GM19397 (cell line): ENCODE measurements around the gene UFD1.

Source experiments
- ATAC-seq: cut with Tn5 transposase; IDR thresholded peaks from one replicate; pipeline ENCODE4 v1.9.1; 2021; ENCODE audit warnings: mild to moderate bottlenecking, moderate library complexity; ENCODE audit not compliant: unreplicated experiment

The UFD1 gene

GRCh38 chr22:19497245-19497644 lies 18.3 kb upstream of the UFD1 start:
- no peak for ATAC-seq

DNA sequence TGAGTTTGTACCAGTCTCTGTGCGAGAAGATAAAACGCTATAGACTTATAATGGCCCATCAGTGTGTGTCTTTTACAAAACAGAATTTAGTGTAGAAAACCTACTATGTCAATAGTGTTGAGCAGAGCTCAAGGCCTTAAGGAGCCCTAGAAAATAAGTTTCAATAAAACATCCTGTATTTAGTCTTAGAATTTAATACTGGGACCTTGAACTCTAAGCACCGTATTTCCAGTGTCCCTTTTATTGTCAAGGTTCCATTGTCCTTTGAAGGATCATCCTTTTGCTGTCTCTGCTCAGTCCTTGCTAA lies 17.3 kb upstream of the UFD1 start:
- ATAC-seq: no peak

DNA sequence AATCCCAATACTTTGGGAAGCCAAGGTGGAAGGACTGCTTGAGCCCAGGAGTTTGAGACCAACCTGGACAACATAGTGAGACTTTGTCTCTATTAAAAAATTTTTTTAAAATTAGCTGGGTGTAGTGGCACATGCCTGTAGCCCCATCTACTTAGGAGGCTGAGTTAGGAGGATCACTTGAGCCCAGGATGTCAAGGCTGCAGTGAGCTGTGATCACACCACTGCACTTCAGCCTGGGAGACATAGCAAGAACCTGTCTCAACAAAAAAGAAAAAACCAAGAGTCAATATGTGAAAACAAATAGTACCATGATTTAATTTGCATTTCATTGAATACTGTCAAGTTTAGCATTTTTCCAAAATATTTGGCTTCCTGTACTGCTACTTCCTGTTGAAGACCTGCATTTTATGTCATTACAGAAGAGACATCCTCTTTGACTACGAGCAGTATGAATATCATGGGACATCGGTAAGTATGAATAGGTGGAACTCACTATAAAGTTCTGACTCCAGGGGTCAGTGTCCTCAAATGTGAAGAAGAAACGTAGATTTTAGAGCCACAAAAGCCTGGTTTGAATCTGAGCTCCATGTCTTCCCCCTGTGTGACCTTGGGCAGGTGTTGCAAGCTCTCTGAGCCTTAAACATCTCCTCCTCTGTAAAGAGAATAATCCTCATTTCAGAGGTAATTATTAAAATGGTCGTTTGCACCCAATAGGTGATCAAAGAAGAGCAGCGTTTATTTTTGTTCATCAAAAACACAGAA lies 16.8 kb upstream of the UFD1 start:
- no peak for ATAC-seq

GRCh38 chr22:19494676-19495173 lies 15.7 kb upstream of the UFD1 start:
- ATAC-seq: no peak

DNA sequence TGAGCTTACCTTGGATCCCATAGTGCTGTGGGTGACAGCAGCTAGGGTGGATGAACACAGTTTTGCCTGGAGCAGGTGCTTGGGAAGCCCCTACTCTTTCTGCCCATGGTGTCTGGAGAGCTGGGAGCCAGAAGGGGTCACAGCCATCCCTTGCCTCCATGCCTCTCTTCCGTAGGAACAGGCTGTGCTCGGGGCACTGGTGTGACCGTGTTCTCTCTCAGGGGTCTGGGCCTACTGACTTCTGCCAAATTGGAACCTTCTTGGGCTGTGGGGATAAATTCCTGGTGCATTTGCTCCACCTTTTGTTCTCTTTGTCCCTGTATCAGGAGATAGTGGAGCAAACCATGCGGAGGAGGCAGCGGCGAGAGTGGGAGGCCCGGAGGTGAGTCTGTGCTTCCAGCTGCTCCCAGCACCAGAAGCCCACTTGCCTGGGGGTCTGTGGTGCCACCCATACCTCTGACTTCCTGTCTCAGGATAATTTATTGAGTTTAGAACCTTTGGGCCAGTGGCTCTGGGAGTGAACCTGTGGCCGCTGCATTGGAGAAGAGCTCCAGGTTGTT lies 15.1 kb upstream of the UFD1 start:
- no peak for ATAC-seq

DNA sequence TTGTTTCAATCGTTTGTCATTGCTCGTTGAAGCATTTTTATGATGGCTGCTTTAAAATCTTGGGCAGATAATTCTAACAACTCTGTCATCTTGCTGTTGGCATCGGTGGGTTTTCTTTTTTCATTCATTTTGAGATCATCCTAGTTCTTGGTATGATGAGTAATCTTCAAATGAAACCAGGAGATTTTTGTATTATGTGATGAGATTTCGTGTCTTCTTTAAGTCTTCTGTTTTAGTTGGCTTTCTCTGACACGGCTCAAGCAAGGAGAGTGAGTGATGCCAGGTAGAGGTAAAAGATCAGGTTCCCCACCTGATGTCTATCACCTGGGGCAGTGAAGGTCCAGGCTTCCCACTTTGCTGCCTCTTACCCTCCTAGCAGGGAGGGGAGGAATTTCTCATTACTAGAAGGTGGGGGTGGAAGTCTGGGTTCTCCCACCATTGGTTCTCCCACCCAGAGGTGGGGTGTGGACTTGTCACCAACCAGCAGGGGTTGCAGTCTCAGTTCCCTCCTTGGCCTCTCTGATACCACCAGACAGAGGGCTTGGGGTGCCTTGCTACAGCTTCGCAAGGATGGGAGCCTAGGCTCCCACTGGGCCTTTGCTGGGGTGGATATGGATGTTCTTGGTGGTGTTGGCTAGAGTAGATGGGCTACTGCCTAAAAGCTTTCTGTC lies 13.6 kb upstream of the UFD1 start:
- no peak for ATAC-seq

DNA sequence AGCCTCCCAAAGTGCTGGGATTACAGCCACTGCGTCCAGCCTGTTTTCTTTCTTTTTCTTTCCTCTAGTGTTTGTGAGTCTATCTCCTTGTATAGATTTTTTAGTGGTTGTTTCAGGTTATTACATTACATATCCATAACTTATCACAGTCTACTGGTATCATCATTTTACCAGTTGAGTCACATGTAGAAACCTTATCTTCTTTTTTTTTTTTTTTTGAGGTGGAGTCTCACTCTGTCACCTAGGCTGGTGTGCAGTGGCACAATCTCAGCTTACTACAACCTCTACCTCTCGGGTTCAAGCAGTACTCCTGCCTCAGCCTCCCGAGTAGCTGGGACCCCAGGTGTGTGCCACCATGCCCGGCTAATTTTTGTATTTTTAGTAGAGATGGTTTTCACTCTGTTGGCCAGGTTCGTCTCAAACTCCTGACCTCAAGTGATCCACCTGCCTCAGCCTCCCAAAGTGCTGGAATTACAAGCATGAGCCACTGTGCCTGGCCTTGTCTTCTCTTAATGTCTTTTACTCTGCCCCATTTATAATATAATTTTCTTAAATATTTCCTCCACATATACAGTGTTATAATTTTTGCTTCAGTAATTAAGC lies 11.7 kb upstream of the UFD1 start:
- ATAC-seq: no peak

GRCh38 chr22:19488884-19489843 lies 10.2 kb upstream of the UFD1 start:
- ATAC-seq: no peak

DNA sequence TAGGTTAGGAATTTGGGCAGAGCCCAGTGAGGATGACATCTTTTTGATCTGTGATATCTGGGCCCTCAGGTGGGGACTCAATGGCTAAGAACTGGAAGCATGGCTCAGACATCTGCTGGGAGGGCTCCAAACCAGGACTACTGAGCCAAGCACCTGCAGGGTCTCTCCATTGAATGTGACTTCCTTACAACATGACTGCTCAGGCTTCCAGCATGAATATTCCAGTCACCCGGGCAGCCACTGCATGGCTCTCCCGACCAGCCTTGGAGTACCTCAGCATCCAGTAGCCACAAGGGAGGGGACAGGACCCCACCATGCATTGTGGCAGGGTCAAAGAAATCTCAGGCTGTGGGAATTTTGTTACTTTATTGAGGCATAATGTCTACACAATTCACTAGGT lies 9.3 kb upstream of the UFD1 start:
- ATAC-seq: no peak

- no peak for ATAC-seq
Measured at GRCh38 chr22:19483481-19484244, 4.7 kb upstream of the UFD1 start.

DNA sequence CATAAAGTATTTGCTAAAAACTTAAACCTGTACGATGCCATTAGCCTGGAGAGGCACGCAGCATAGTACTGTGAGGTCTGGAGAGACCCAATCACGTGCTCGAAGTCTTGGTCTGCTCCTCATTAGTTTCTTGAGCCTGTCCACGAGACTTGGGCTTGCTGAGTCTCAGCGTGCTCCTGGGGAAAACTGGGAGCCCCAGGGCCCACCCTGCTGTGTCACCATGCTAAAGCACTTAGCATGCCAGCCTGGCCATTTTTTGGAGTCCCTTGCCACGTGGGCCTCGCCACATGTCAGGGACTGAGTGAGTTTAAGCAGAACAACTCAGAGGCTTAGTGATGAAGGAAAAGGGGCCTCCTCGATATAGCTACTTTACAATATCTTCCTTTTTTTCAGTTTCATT lies 3.3 kb upstream of the UFD1 start:
- no peak for ATAC-seq

GRCh38 chr22:19480789-19481188 lies 1.8 kb upstream of the UFD1 start:
- no peak for ATAC-seq

DNA sequence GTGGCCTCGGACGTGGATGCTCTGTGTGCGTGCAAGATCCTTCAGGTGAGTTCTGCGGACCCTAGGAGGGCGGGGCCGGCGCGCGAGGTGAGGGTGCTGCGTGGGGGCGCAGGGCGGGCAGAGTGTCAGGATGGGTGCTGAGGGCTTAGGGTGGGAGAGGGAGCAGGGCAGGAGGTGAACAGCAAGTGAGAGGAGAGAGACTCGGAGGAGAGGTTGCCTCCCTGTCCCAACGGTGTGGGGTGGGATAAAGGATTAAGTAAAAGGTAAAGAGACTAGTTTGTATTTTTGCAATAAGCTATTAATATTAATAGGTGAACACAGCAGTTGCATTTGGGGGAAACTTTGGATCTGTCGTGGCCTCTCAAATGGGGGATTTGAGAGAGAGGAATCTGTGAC lies 1.2 kb upstream of the UFD1 start:
- no peak for ATAC-seq

GRCh38 chr22:19479355-19480172 lies 571 bp upstream of the UFD1 start, which contains the start of gene CDC45:
TSS of gene CDC45 (plus strand) at chr22:19479920. CDS start at chr22:19479969, 49 bp downstream.
- ATAC-seq: peak; percentile 80

- ATAC-seq: no peak
Measured at GRCh38 chr22:19478045-19478900, 720 bp downstream of the UFD1 start.

- no peak for ATAC-seq
Measured at GRCh38 chr22:19477321-19478044, 1.5 kb downstream of the UFD1 start.

- ATAC-seq: no peak
Measured at GRCh38 chr22:19476023-19476422, 3.0 kb downstream of the UFD1 start.
